Esophagus squamous epithelium (tissue), 5 donors: ENCODE data around the gene ZEB2. TPM values are rescaled to one million over a fixed set of nuclear protein-coding genes. Genes with fewer than 3 reads are reported as not detected.

Source experiments
- DNase-seq: peaks from one replicate; lab custom pipeline; 2025; lab: John Stamatoyannopoulos, UW
- H3K27ac ChIP-seq, 4 donors: fragments of 200-600 bp; sonication (generic); one replicate each; pipeline ENCODE4 v1.5.1; 2016 to 2019; ENCODE audit warnings: mild to moderate bottlenecking in 1 of 4
- H3K27me3 ChIP-seq, 4 donors: fragments of 200-600 bp; sonication (generic); 1 replicate in 3 of 4; 2 replicates in 1 of 4; pipeline versions ENCODE4 v1.5.1 to v1.6.0; 2017 to 2021; ENCODE audit warnings: antibody characterized with exemption in 1 of 4
- H3K36me3 ChIP-seq, 3 donors: fragments of 200-600 bp; sonication (generic); one replicate each; pipeline ENCODE4 v1.5.1; 2016 to 2019
- H3K4me1 ChIP-seq, 3 donors: fragments of 200-600 bp; sonication (generic); one replicate each; pipeline ENCODE4 v1.5.1; 2017 to 2019
- H3K4me3 ChIP-seq, 4 donors: fragments of 200-600 bp; sonication (generic); 1 replicate in 3 of 4; 2 replicates in 1 of 4; pipeline ENCODE4 v1.5.1; 2016 to 2019; ENCODE audit warnings: mild to moderate bottlenecking in 2 of 4, moderate library complexity in 1 of 4
- H3K9me3 ChIP-seq, 3 donors: fragments of 200-600 bp; sonication (generic); one replicate each; pipeline ENCODE4 v1.5.1; 2016 to 2019
- POLR2A ChIP-seq, 4 donors: fragments of 450-650 bp; IDR thresholded peaks; one replicate each; pipeline ENCODE4 v1.6.1; 2017; ENCODE audit warnings: antibody characterized with exemption in 4 of 4, mild to moderate bottlenecking in 4 of 4, moderate library complexity in 3 of 4
- WGBS, 2 donors: methylation state at CpG; one replicate each; pipeline ENCODE4 v1.1.5; 2018; 5-methylcytosine and 5-hydroxymethylcytosine counted together
- intact Hi-C: fragments of 100-400 bp; cut with DNase I; formaldehyde crosslinking; loops from one replicate; pipeline ENCODE4 v1.15.0; 2022
- total RNA-seq, 4 donors: library from RNA; depleted of rRNA; stranded (reverse); fragments of >200 nt; gene quantifications; one replicate each; pipeline ENCODE4 v1.1.0, GENCODE V29; 2016
- TF ChIP-seq, protein P1 (sequence below), 6 experiments: fragments of 450-650 bp in 4 of 6; fragments of 200-600 bp in 2 of 6; sonication (generic) in 2 of 6; IDR thresholded peaks; one replicate each; pipeline ENCODE4 v1.5.1; 2016 to 2019; ENCODE audit warnings: antibody characterized with exemption in 6 of 6, mild to moderate bottlenecking in 4 of 6, moderate library complexity in 4 of 6
- donor health status: DM: yes; HTN: yes; CAD: no.

The ZEB2 gene
- total RNA-seq, 4 donors from 2014 or later: 3.1 to 56.5 (median 15.7) TPM

- intact Hi-C loops: no loop called here
- Histone ChIP-seq H3K27me3 (no peaks in the 10 kb centered on the region), H3K4me1 (no peaks in the 10 kb centered on the region), H3K9me3 (no peaks in the 10 kb centered on the region), H3K36me3 (no peaks in the 10 kb centered on the region), H3K27ac (no peak overlapping the region), H3K4me3 (no peak overlapping the region)
- TF ChIP-seq POLR2A (IDR thresholded peaks at IDR 0.05): no peak
- TF ChIP-seq, protein P1, sequence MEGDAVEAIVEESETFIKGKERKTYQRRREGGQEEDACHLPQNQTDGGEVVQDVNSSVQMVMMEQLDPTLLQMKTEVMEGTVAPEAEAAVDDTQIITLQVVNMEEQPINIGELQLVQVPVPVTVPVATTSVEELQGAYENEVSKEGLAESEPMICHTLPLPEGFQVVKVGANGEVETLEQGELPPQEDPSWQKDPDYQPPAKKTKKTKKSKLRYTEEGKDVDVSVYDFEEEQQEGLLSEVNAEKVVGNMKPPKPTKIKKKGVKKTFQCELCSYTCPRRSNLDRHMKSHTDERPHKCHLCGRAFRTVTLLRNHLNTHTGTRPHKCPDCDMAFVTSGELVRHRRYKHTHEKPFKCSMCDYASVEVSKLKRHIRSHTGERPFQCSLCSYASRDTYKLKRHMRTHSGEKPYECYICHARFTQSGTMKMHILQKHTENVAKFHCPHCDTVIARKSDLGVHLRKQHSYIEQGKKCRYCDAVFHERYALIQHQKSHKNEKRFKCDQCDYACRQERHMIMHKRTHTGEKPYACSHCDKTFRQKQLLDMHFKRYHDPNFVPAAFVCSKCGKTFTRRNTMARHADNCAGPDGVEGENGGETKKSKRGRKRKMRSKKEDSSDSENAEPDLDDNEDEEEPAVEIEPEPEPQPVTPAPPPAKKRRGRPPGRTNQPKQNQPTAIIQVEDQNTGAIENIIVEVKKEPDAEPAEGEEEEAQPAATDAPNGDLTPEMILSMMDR (IDR thresholded peaks at IDR 0.05): no peak
- DNase-seq: no peak
- 69 to 84% methylated on average over 6 of the region's 6 CpGs for WGBS, 2 donors
Observed at GRCh38 chr2:144546933-144547332, 27.0 kb upstream of the ZEB2 start.

GRCh38 chr2:144545787-144546186 lies 25.9 kb upstream of the ZEB2 start:
- no peak for DNase-seq
- WGBS, 2 donors: 60 to 71% methylated on average over 2 of the region's 2 CpGs
- H3K9me3 ChIP-seq: no peaks in the 10 kb centered on the region
- no peak overlapping the region for H3K4me3 ChIP-seq
- no peaks in the 10 kb centered on the region for H3K36me3 ChIP-seq
- H3K27me3 ChIP-seq: no peaks in the 10 kb centered on the region
- H3K27ac ChIP-seq: no peak overlapping the region
- intact Hi-C loops: no loop called here
- no peaks in the 10 kb centered on the region for H3K4me1 ChIP-seq
- no peak for TF ChIP-seq POLR2A (IDR thresholded peaks at IDR 0.05)
- TF ChIP-seq, protein P1 (IDR thresholded peaks at IDR 0.05): no peak

- H3K27ac ChIP-seq: no peak overlapping the region
- WGBS, 2 donors: 72 to 89% methylated on average over 3 of the region's 3 CpGs
- intact Hi-C loops: no loop called here
Observed at GRCh38 chr2:144544053-144544452, 24.1 kb upstream of the ZEB2 start.

GRCh38 chr2:144541396-144541795 lies 21.5 kb upstream of the ZEB2 start:
- Histone ChIP-seq H3K27ac (no peak overlapping the region), H3K27me3 (no peaks in the 10 kb centered on the region), H3K4me1 (no peaks in the 10 kb centered on the region), H3K9me3 (no peaks in the 10 kb centered on the region), H3K4me3 (no peak overlapping the region), H3K36me3 (no peaks in the 10 kb centered on the region)
- TF ChIP-seq, protein P1 (IDR thresholded peaks at IDR 0.05): no peak
- no peak for TF ChIP-seq POLR2A (IDR thresholded peaks at IDR 0.05)
- no peak for DNase-seq
- intact Hi-C loops: no loop called here

More at GRCh38 chr2:144544053-144544452, 24.1 kb upstream of the ZEB2 start:
- Histone ChIP-seq H3K4me1 (no peaks in the 10 kb centered on the region), H3K27me3 (no peaks in the 10 kb centered on the region), H3K9me3 (no peaks in the 10 kb centered on the region), H3K4me3 (no peak overlapping the region), H3K36me3 (no peaks in the 10 kb centered on the region)
- no peak for DNase-seq
- no peak for TF ChIP-seq POLR2A (IDR thresholded peaks at IDR 0.05)
- TF ChIP-seq, protein P1 (IDR thresholded peaks at IDR 0.05): no peak

DNA sequence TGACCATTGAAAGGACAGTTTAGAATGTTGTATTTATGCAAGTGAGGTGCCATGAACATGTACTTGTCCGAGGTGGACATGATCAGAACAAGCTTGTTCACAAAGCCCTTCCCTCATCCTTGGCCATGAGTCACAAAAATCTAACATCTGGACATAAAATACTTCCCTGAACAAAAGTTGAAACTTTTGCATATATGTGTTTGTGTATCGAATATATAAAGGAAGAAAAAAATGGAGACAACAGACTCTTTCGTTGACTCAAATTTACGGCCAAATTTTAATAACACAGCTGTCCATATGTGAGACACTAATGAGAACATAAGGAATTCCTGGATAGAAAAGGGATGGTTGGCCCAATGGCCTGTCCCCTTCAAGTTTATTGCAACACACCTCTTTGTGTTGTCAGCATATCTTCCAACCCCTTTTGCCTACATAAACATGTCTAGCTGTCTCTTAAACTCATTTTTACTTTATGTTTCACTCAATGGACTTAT lies 19.4 kb upstream of the ZEB2 start:
- TF ChIP-seq, protein P1 (IDR thresholded peaks at IDR 0.05): no peak
- no peak for TF ChIP-seq POLR2A (IDR thresholded peaks at IDR 0.05)
- no peak overlapping the region for H3K4me3 ChIP-seq
- intact Hi-C loops: no loop called here
- H3K4me1 ChIP-seq: no peaks in the 10 kb centered on the region
- WGBS, 2 donors: 80 to 88% methylated on average over 4 of the region's 4 CpGs
- H3K27me3 ChIP-seq: no peaks in the 10 kb centered on the region
- H3K9me3 ChIP-seq: no peaks in the 10 kb centered on the region
- no peak overlapping the region for H3K27ac ChIP-seq
- no peak for DNase-seq
- H3K36me3 ChIP-seq: no peaks in the 10 kb centered on the region
